Activated CD8-positive, alpha-beta memory T cell treated with anti-CD3 and anti-CD28 coated beads for 1 hour (primary cell): ENCODE results near the gene SUN3.
"Not testable (repeated sequence)": the region's sequence is repeated elsewhere in the genome, so short reads cannot be mapped to it uniquely, and the experiment has no call there.

Source experiments
- DNase-seq, 2 donors: peaks; one replicate each; pipeline ENCODE4 v3.0.0-alpha.2; 2020; ENCODE audit warnings: low read depth in 1 of 2; ENCODE audit errors: extremely low read depth in 1 of 2

SUN3 gene

GRCh38 chr7:48033922-48034321 is 5.0 kb upstream of the SUN3 start:
- no peak for DNase-seq

- no peak for DNase-seq
These were observed 2.2 kb upstream of the SUN3 start for GRCh38 chr7:48031111-48031510.

- no peak for DNase-seq
These were observed 3.3 kb downstream of the SUN3 start for GRCh38 chr7:48025624-48026023.

GRCh38 chr7:48017674-48018073 is 11.2 kb downstream of the SUN3 start:
- DNase-seq, result no peak

- DNase-seq, result no peak
These were observed 12.3 kb downstream of the SUN3 start for GRCh38 chr7:48016641-48017040.

- no peak for DNase-seq
These were observed 17.0 kb downstream of the SUN3 start for GRCh38 chr7:48011951-48012350.

- no peak for DNase-seq
These were observed 17.6 kb downstream of the SUN3 start for GRCh38 chr7:48011323-48011722.

GRCh38 chr7:48009954-48010353 is 19.0 kb downstream of the SUN3 start:
- DNase-seq, result no peak

GRCh38 chr7:48009257-48009656 is 19.6 kb downstream of the SUN3 start:
- DNase-seq, result no peak

GRCh38 chr7:48006866-48007265 is 22.0 kb downstream of the SUN3 start:
- DNase-seq, result no peak

- no peak for DNase-seq
These were observed 24.3 kb downstream of the SUN3 start for GRCh38 chr7:48004638-48005037.

- DNase-seq, result no peak
These were observed 24.9 kb downstream of the SUN3 start for GRCh38 chr7:48004032-48004431.

- DNase-seq, result not testable (repeated sequence)
These were observed 28.7 kb downstream of the SUN3 start for GRCh38 chr7:48000164-48000563.

GRCh38 chr7:47999413-47999812 is 29.5 kb downstream of the SUN3 start:
- no peak for DNase-seq

- no peak for DNase-seq
These were observed 36.5 kb downstream of the SUN3 start for GRCh38 chr7:47992446-47992845.

- DNase-seq, result peak; percentile 74 to 77
These were observed 37.1 kb downstream of the SUN3 start for GRCh38 chr7:47991741-47992311.

GRCh38 chr7:47991270-47991669 is 37.6 kb downstream of the SUN3 start:
- no peak for DNase-seq

- DNase-seq, result no peak
These were observed 38.3 kb downstream of the SUN3 start for GRCh38 chr7:47990592-47990991.

- DNase-seq, result not testable (repeated sequence)
These were observed 39.1 kb downstream of the SUN3 start for GRCh38 chr7:47989607-47990400.

GRCh38 chr7:47988496-47989386 is 40.2 kb downstream of the SUN3 start:
- DNase-seq, result no peak

GRCh38 chr7:47982610-47983009 is 46.3 kb downstream of the SUN3 start:
- no peak for DNase-seq

- DNase-seq, result not testable (repeated sequence)
These were observed 48.3 kb downstream of the SUN3 start for GRCh38 chr7:47980648-47981047.
